Cardiac muscle cell (in vitro differentiated cells and primary cell): Measurements from ENCODE around the gene EEPD1. TPM values are rescaled to one million over a fixed set of nuclear protein-coding genes. Genes with fewer than 3 reads are reported as not detected.
"Not testable (repeated sequence)": the region's sequence is repeated elsewhere in the genome, so short reads cannot be mapped to it uniquely, and the experiment has no call there.

ENCODE experiments used
- DNase-seq, 2 donors: peaks; one replicate each; pipeline versions ENCODE4 v3.0.0 to v3.0.0-alpha.2; 2010 to 2017; ENCODE audit warnings: low read depth in 1 of 2, low spot score in 1 of 2
- H3K27ac ChIP-seq: fragments of 200-600 bp; sonication (generic); 2 replicates; pipeline ENCODE4 v1.5.1; 2016
- H3K27me3 ChIP-seq: fragments of 200-600 bp; sonication (generic); 2 replicates; pipeline ENCODE4 v1.6.0; 2016; ENCODE audit warnings: control low read depth
- H3K36me3 ChIP-seq: fragments of 200-600 bp; sonication (generic); 2 replicates; pipeline ENCODE4 v1.5.1; 2016; ENCODE audit warnings: control low read depth
- H3K4me1 ChIP-seq: fragments of 200-600 bp; sonication (generic); 2 replicates; pipeline ENCODE4 v1.8.1; 2017; ENCODE audit warnings: low read depth, mild to moderate bottlenecking, mixed run types
- H3K4me3 ChIP-seq: fragments of 200-600 bp; sonication (generic); 2 replicates; pipeline ENCODE4 v1.5.1; 2016; ENCODE audit warnings: mild to moderate bottlenecking
- H3K9me3 ChIP-seq: fragments of 200-600 bp; sonication (generic); 2 replicates; pipeline ENCODE4 v1.5.1; 2017; ENCODE audit warnings: low read depth, mild to moderate bottlenecking, control low read depth
- polyA plus RNA-seq: library from polyadenylated mRNA; unstranded; fragments of >200 nt; fragmentation: Nextera tagmentation; extraction: Ambion mirVana; gene quantifications from 2 replicates; pipeline ENCODE4 v1.2.1, GENCODE V29; 2016
- total RNA-seq: library from RNA; depleted of rRNA; stranded (reverse); fragments of >200 nt; gene quantifications from 2 replicates; pipeline ENCODE4 v1.2.3, GENCODE V29; 2016
- TF ChIP-seq, protein P1 (sequence below): IDR thresholded peaks from 2 replicates; pipeline ENCODE4 v1.5.1; 2012; ENCODE audit warnings: low read depth, mild to moderate bottlenecking, low read length

Gene EEPD1
- total and polyA plus RNA-seq, 2 experiments from 2014 or later = 4.8 to 11.9 TPM

DNA sequence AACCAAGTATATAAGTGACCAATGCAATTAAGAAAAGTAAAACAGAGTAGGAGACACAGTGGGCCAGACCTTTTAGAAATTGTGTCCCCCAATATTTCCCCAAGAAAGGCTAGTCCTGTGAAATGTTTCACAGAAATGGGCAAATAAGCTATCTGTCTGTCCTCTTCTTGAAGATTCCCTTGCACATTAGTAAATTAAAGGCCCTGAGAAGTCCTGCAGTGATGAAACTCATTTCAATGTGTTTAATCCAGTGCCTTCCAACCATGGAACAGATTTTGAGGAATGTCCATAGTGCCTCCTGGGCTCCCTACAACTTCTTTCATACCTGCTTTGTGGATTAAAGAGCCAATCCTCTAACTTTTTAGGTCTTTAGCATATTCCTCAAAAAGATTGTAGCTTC, 11.2 kb upstream of the EEPD1 start:
- no peak for DNase-seq
- no peaks in the 10 kb centered on the region for H3K4me1 ChIP-seq
- no peaks in the 10 kb centered on the region for H3K27me3 ChIP-seq
- no peaks in the 10 kb centered on the region for H3K9me3 ChIP-seq
- H3K4me3 ChIP-seq = no peak overlapping the region
- no peaks in the 10 kb centered on the region for H3K36me3 ChIP-seq
- no peak overlapping the region for H3K27ac ChIP-seq
- TF ChIP-seq, protein P1, sequence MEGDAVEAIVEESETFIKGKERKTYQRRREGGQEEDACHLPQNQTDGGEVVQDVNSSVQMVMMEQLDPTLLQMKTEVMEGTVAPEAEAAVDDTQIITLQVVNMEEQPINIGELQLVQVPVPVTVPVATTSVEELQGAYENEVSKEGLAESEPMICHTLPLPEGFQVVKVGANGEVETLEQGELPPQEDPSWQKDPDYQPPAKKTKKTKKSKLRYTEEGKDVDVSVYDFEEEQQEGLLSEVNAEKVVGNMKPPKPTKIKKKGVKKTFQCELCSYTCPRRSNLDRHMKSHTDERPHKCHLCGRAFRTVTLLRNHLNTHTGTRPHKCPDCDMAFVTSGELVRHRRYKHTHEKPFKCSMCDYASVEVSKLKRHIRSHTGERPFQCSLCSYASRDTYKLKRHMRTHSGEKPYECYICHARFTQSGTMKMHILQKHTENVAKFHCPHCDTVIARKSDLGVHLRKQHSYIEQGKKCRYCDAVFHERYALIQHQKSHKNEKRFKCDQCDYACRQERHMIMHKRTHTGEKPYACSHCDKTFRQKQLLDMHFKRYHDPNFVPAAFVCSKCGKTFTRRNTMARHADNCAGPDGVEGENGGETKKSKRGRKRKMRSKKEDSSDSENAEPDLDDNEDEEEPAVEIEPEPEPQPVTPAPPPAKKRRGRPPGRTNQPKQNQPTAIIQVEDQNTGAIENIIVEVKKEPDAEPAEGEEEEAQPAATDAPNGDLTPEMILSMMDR = no peak

DNA sequence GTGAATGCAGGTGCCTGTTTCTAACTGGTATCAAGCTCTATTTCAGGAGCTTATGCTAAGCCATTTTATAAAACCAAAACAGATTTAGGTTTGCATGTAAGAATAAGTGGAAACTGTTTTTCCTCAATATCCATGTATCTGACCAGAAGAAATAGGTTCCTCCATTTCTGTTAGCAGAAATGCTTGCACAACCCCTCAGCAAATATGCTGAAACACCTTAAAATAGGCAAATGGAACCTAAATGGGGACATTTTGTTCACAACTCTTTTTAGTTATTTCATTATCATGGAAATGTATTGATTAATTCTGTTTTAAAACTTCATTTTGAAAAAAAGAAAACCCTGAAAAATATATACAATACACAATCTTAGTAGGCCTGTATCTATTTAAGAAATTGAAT, 8.9 kb upstream of the EEPD1 start:
- no peak overlapping the region for H3K4me3 ChIP-seq
- no peaks in the 10 kb centered on the region for H3K36me3 ChIP-seq
- H3K4me1 ChIP-seq = no peaks in the 10 kb centered on the region
- TF ChIP-seq, protein P1 = no peak
- no peaks in the 10 kb centered on the region for H3K9me3 ChIP-seq
- no peaks in the 10 kb centered on the region for H3K27me3 ChIP-seq
- DNase-seq = no peak
- no peak overlapping the region for H3K27ac ChIP-seq

DNA sequence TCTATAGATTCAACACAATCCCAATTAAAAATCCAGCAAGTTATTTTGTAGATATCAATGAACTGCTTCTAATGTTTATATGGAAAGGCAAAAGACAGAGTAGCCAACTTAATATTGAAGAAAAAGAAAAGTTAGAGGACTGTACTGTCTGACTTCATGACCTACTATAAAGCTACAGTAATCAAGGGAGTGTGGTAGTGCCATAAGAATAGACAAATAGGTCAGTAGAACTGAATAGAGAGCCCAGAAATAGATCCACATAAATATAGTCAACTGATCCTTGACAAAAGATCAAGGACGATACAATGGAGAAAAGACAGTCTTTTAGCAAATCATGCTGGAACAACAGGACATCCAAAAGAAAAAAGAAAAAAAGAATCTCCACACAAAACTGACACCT, 7.4 kb upstream of the EEPD1 start:
- Histone ChIP-seq H3K27ac (no peak overlapping the region), H3K9me3 (no peaks in the 10 kb centered on the region), H3K27me3 (no peaks in the 10 kb centered on the region), H3K4me3 (no peak overlapping the region), H3K4me1 (no peaks in the 10 kb centered on the region), H3K36me3 (no peaks in the 10 kb centered on the region)
- TF ChIP-seq, protein P1 = no peak
- DNase-seq = no peak

DNA sequence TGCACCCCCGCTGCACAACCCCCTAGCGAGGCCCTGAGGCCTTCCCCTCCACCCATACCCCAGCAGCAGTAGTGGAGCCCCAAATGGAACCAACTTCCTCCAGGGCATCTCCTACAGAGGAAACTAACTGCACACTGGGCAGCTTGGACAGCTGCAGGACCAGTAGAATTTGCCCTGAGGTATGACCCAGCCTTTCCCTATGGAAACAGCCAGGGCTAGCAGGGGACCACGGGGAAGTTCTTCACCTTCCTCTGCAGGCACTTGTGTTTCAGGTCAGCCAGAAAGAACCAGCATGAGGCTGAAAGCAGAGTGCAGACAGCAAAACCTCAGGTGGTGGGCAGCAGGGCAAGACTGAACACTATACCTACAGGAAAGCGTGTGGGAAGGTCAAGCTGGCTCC, 5.7 kb upstream of the EEPD1 start:
- TF ChIP-seq, protein P1 = no peak
- no peaks in the 10 kb centered on the region for H3K36me3 ChIP-seq
- no peaks in the 10 kb centered on the region for H3K9me3 ChIP-seq
- H3K27me3 ChIP-seq = no peaks in the 10 kb centered on the region
- H3K27ac ChIP-seq = no peak overlapping the region
- no peaks in the 10 kb centered on the region for H3K4me1 ChIP-seq
- no peak overlapping the region for H3K4me3 ChIP-seq
- no peak for DNase-seq

DNA sequence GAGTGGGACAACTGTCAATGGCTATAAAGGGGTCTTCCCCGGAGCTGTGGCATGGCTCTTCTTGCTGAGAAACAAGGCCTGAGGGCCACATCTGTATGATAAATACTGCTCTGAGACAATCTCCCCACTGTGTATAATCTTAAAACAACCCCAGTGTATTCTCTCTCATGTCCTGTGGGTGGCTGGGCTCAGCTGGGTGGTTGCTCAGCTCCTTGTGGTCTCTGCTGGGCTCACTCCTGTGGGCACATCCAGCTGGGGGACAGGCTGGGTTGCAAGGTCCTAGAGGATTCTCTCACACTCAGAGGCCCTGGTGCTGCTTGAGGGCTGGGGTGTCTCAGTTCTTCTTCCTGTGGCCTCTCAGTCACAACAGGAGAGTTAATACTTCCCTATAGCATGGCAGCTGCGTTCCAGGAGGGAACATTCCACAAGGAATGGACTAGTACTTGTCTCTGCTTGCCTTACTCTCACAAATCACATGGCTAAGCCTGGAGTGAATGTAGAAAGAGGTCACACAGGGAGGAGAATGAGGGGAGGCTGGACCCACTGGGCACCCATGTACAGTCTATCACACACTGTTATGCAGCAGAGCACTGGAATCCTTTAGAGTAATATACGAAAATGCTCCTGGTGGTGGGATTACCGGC, 4.5 kb upstream of the EEPD1 start:
- Histone ChIP-seq H3K4me3 (no peak overlapping the region), H3K4me1 (no peaks in the 10 kb centered on the region), H3K27ac (no peak overlapping the region), H3K9me3 (no peaks in the 10 kb centered on the region), H3K27me3 (no peaks in the 10 kb centered on the region), H3K36me3 (no peaks in the 10 kb centered on the region)
- no peak for DNase-seq
- TF ChIP-seq, protein P1 = no peak

DNA sequence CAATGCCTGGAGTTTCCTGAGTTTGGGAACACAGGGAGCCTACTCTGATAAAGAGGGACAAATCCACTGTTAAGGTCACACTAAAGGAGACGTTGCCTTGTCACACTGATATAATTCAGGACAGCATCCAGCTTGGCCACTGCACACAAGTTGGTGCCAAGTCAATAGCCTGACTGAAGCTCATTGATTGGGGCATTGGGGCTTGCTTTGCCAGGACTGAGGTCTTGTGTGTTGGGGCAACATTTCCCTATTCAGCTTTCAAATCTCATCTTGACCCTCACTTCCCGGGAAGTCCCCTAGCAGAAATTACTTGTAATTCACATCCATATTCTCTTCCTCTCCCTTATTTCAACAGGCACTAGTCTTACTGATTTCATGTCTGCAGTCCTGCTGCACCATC, 3.8 kb upstream of the EEPD1 start:
- not testable (repeated sequence) for H3K4me1 ChIP-seq, H3K27me3 ChIP-seq, H3K36me3 ChIP-seq, H3K27ac ChIP-seq, DNase-seq, H3K9me3 ChIP-seq, H3K4me3 ChIP-seq
